NCI-H460 (cell line): ENCODE measurements around the gene ETV7. TPM values are rescaled to one million over a fixed set of nuclear protein-coding genes. Genes with fewer than 3 reads are reported as not detected.
"Not testable (repeated sequence)": the region's sequence is repeated elsewhere in the genome, so short reads cannot be mapped to it uniquely, and the experiment has no call there.

Source experiments
- DNase-seq: peaks from one replicate; pipeline ENCODE4 v3.0.0-alpha.2; 2016; ENCODE audit warnings: low read depth; ENCODE audit errors: extremely low read depth
- total RNA-seq: library from RNA; depleted of rRNA; stranded (reverse); fragments of >200 nt; shearing (Covaris generic); gene quantifications from 2 replicates; pipeline ENCODE4 v1.2.3, GENCODE V29; 2014

ETV7 gene
- total RNA-seq, 1 experiment from 2014 or later: 0.52 TPM

DNA sequence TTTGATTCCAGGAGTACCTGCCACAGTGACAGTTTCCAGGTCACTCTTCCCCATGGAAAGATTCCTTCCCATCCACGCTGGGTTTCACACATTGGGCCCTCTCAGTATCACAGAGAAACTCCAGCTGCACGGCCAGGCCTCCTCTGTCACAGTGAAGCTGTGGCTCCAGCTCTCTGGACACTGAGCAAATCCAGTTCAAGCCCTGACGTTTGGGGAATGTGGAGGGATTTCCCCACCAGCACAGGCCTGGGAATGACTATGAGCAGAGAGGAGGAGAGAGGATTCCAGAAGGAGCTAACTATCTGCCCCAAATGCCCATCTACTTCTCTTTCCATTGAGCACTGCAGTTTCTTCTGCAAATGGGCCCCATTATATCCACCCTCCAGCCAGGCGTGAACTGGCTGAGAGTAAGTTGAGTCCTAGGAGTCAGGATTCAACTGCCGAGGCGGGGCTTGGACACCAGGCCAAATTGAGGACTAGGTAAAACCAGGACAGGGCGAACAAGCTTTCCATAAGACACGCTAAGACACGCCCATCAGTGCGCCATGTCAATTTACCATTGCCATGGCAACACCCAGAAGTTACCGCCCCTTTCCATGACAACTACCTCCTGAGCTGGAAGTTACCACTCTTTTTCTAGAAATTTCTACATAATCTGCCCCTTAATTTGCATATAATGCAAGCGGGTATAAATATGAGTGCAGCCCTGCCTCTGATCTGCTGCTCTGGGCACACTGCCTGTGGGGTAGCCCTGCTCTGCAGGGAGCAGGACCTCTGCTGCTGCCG is 41.6 kb downstream of the ETV7 start:
- no peak for DNase-seq

DNA sequence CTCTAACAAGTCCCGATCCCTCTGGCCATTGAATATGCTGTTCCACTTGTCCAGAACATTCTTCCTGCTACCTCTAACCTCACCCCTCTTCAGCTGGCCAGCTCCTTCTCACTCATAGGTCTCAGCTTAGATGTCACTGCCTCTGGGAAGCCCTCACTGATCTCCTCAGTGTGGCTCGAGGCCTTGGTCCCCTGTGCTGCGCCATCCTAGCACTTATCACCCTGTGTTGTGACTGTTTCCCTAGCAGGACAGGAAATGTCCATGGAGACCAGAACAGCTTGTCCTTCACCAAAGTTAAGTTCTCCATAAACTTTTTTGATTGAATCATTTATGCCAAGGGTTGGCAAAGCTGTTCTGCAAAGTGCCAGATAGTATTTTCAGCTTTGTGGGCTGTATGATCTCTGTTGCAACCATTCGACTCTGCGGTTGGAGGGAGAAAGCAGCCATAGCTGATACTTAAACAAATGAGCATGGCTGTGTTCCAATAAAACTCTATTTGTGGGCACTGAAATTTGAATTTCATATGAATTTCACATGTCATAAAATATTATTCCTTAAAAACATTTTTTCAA is 44.3 kb downstream of the ETV7 start:
- DNase-seq: no peak

DNA sequence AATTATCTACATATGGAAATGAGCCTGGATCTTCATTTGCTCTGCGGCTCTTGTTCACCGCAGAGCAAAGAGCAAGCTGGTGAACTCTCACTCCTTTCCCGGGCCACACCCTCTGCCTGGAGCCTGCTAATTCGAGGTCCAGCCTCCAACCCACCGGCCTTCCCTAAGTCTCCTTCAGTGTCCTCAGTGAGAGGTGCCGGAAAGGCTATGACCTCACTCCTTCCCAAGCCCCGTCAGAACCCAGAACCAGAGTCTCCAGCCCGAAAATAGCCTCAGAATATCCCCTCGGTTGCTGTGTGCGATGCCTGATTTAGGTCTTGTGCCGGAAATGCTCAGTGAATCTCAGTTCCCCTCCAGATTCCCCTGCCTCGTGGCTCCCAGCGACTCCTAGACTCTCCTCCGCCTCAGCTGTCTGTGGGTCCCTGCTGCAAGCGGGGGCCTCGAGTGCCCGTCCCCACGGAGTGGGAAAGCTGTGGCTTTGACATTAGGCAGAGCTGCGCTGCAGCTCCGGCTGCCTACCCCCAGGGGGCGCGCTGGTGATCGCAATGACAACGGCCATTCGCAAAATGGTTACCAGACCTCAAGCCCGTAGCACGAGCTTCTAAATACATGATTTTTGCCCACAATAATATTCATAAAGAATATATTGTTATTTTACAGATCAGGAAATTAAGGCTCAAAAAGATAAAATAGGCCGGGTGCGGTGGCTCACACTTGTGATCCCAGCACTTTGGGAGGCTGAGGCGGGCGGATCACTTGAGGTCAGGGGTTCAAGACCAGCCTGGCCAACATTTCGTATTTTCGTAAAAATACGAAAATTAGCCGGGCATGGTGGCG is 46.6 kb downstream of the ETV7 start:
- DNase-seq: peak; percentile 46

DNA sequence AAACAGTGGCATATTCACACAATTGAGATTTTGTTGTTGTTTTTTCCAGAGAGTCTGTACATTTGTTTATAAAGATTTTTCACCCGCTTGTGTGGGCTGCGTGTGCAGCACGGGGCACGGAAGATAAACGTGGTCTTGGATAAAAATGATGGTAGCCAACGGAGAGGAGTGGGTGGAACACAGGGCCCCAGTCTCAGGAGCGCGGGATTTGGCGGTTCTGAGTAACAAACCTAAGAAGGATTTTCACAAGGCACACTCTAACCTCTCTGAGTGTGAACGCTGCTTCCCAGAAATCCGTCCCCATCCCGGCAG is 47.2 kb downstream of the ETV7 start:
- DNase-seq: no peak

DNA sequence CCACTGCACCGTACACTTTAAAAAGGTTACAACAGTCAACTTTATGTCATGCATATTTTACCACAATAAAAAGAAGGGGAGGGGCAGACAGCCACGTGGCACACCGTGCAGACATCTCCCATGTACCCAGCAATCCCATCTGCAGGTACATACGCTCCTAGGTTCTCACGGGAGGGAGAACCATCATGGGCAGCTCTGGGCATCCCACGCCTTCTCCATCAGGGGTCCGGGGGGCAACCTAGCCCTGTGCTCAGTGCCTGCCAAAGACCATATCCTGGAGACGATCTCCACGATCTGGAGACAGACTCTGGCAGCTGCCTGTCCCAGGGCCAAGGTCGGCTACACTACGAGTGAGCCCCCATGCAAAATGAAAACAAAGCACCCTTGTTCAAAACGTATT is 48.3 kb downstream of the ETV7 start:
- DNase-seq: no peak

DNA sequence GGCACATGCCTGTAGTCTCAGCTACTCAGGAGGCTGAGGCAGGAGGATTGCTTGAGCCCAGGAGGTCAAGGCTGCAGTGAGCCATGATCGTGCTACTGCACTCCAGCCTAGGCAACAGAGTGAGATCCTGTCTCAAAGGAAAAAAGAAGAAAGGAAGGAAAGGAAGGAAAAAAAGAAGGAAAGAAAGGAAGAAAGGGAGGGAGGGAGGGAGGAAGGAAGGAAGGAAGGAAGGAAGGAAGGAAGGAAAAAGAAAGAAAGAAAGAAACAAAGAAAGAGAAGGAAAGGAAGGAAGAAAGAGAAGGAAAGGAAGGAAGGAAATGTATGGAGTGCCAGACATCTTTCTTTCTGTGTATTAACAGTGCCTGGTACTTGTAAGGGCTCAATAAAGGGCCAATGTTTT is 49.2 kb downstream of the ETV7 start:
- DNase-seq: not testable (repeated sequence)

DNA sequence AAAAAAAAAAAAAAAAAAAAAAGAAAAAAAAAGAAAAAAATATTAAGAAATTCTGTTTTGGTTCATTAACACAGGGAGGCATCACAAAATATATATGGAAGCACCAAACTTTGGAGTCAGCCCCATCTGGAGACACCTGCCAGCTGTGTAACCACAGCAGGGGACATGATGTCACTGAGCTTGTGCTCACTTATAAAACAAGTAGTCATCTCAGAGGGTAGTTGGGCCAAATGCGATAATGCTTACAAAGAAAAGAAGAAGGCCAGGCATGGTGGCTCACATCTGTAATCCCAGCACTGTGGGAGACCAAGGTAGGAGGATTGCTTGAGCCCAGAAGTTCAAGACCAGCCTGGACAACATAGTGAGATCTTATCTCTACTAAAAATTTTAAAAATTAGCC is 49.7 kb downstream of the ETV7 start:
- DNase-seq: no peak

DNA sequence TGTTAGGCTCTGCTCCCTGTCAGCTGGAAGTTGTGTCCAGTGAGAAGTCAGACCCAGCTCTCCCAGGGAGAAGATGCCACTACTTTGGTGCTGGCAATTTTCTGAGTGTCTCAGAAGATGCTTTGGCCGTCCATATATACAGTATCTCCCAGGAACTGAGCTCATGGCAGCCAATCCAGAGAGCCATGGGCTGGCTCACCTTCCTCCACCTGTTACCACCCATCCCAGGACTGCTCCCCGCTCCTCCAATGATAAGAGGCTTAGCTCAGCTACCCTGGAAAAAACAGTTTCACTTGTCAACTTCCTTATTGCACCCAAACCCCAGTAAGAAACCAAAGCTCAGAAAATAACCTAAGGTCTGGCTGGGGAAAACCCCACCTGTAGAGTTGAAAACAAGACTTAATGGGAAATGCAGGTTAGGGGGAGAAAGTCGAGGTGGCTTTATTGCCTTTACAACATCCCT is 50.7 kb downstream of the ETV7 start, which contains the start of gene BNIP5:
TSS of gene BNIP5 (minus strand) at position 110 of the 463 bp plus-strand sequence. CDS start 6,198 bp downstream, outside the sequence.
- no peak for DNase-seq

DNA sequence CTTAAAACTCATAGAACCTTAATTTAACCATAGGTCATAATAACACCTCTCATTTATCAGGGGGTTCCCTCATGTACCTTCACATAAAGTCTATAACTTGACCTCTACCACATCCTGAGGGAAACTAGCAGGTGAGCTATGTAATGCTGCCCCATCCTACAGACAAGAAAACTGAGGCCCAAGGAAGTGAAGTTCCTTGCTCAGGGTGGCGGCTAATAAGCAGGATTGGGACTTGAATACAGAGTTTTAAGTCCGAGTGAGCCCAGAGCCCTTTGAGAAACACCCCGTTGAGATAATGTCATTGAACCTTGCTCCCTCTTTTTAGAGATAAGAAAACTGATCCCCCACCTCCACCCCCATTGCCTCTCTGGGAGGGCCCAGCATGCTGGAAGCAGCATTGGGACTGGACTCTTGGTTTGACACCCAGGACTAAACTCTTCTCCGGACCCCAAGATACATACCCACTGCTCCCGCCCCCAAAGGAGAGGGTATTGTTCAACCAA is 51.2 kb downstream of the ETV7 start:
- no peak for DNase-seq

DNA sequence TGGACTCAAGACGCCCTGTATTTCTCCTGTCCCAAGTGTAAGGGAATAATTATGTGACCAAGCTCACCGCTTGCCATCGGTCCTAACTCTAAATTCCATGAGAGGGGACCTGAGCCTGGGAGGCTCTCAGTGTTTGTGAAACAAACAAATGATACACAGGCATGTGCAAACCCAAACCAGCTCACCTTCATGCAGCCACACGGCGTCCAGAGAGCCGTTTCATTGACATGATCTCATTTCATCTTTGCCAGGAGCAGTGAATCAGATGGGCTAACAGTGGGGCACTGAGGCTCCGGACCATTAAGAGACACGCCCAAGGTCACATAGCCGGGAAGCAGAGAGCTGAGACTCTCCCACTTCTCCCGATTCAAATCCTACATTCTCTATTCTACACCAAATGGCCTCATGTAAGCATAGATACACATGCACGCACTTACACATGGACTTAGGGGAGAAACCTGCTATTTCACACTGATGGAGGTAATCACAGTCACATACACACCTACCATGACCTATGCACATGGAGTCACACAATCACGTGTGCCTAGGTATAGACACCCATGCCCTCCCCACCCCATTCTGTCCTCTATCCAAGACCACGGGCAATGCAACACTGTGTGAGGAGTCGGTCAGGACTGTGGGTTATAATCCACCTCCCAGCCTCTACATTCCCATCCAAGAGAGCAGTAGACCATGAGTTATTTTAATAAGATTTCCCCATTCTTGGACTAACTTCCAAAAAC is 51.8 kb downstream of the ETV7 start:
- DNase-seq: no peak

DNA sequence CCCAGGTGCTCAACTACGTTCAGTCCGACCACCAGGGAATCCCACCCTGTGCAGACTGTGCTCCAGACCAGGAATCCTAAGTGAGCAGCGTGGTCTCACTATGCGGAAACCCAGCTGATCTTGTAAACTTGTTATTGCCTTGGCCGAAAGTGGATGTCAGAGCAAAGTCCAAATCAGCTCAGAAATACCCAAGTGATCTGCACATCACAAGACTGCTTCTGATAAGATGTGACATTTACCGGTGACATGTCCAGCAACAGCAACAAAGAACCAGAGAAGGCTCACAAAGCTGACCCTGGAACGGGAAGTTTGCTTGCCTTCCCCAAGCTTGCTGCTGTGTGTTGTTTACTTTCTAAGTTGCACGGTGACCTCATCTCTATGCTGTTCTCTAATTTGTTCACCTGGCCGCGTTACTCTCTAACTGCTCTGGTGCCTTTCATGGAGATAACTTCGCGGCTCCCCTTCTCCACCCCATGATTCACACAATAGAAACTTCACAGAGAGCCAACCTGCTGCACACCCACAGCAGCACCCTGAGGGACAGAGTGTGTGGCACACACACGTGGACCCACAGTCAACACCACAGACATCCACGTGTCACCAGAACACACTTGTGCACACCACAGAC is 52.5 kb downstream of the ETV7 start:
- DNase-seq: no peak

DNA sequence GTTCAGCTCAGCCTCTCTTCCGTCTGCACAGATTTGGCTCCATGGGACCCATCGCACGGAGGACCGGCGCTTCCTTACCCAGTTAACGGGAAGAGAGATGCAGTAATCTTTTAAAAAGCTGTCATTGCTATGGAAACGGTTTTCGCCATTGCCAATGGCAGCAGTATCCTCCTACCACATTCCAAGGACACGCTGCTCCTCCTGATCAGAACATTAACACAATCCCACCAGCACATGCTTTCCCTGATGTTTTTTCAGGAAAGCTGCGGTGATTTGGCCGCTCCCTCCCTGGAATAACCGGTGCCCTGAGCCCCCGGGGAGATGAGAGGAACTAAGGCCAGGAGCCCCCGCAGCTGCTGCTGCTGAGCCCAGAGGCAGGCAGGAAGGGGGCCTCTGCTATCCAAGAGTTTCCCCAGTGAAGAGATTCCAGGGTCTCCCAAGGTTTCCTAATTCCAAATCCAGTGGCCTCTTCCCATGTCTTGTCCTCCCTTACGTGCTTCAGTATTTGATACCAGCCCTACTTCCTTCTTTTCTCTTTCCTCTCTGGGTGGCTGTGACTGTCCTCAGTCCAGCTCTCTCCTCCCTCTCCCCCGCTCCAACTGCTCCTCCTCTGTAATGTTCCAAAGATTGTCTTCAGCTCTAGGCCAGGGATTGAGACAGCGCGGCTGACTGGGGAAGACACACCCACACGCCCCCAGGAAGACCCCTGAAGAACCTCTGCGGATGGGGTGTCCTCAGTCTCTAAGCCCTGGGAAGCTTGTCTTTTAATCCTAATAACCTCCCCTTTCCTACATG is 53.3 kb downstream of the ETV7 start:
- no peak for DNase-seq

DNA sequence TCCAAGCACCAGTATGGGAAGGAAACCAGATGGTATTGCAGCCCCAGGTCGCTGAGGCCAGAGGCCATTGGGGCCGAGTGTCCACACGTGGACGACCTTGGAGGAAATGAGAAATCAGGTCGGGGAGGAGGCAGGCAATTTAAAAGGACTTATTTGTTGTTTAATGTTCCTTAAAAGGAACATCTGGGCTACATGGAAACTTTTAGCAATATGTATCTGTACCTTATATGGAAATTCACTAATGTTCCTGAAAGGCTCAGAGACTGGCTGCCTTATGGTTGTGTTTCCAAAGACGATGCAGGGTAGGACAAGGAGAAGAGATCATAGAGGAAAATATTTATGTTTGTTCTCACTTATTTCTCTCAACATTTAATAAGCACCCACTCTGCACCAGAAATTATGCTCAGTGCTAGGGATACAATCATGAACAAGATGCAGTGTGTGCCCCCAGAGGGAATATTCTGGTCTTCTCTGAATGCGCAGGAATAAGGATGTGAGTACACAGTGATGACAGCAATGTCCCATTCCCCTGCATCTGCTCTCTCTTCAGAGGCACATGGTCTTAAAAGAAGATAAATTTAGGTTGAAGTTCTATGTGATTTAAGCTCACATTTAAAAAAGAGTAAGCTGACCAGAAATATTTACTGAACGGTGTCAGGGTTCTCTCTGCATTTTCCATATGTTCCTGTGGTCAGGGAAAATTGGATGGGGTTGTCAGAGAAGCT is 54.1 kb downstream of the ETV7 start:
- DNase-seq: no peak

DNA sequence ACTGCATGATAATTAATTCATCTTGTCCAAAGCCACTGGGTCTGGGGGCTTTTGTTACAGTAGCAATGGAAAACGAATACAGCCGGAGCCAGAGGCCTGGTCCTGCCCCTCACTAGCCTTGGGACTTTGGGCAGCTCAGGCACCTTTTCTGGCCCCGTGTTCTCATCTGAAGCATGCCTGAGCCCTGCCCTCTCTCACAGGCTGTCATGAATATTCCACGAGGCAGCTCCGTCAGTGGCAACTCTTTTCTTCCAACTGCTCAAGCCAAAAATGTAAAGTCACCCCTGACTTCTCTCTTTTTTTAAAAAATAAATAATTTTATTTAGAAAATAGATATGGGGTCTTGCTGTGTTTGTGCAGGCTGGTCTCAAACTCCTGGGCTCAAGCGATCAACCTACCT is 56.1 kb downstream of the ETV7 start:
- no peak for DNase-seq

DNA sequence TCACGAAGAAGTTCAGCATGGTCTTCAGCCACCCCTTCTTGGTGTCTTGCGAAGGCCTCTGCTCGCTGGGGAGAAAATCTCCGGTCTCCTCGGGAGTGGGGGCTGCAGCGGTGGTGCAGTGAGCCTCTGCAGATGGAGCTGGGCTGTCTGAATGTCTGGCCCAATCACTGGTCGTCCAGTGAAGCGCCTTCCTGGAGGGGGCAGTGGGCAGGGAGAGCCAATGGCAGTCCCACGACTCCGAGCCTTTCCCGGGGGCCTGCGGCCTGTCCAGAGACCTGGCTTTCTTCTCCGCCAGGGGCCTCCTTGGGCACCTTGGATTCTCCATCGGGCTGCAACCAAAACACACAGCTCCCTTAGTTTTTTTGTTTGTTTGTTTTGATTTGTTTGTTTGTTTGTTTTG is 57.1 kb downstream of the ETV7 start:
- DNase-seq: no peak

DNA sequence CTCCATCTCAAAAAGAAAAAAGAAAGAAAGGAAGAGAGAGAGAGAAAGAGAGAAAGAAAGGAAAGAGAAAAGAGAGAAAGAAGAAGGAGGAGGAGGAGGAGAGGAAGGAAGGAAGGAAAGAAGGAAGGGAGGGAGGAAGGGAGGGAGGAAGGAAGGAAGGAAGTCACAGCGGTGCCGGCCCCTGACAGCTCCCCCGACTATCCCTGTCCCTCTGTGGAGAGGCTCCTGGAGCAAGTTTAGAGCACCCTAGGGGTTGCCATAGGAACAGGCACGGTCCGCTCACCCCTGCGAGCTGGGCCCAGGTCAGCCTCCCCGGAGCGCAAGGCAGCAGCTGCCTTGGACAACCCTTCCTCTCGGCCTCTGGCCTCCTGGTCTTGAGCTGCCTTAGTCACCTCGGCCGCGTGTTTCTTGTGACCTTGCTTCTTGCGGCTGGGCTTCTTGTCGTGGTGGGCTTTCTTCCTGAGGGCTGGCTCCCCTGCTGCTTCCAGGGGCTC is 57.6 kb downstream of the ETV7 start:
- no peak for DNase-seq

DNA sequence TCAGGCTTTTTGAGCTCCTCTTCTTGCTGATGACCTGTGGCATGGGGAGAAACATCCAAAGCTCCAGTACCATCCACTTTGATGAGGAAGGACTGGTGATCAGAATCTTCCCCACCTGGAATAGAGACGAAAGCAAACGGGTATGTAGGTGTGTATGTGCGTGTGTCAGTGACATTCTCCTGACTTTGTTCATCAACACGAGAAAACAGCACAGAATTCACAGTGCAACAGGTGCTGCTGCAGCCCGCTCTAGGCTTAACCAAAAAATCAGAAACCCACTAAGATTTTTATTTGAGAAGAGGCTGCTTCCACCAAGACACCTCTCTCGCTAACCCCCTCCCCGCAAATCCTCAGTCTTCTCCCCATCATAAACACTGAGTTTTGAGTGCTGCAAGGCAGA is 58.9 kb downstream of the ETV7 start:
- no peak for DNase-seq

DNA sequence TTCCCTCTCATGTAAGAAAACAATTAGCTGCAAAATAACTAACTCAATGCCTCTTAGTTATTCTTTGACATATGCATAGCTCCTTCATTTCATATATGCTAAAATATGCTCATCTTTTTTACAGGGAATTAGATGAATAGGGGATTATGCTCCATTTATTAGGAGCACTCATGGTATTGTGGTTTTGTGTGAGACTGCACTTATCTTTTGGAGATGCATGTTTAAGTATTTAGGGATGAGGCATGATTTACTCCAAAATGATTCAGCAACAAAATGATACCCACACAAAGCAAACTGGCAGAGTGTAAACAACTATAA is 59.6 kb downstream of the ETV7 start:
- no peak for DNase-seq
